ENCODE data around the gene CDH4.
"Not testable (repeated sequence)": the region's sequence is repeated elsewhere in the genome, so short reads cannot be mapped to it uniquely, and the experiment has no call there.

Gene CDH4

GRCh38 chr20:61852268-61853072 lies 600.4 kb downstream of the CDH4 start:
- DNase-seq (ENCODE audit: low spot score): no peak
- in situ Hi-C loops (cut with MboI; ENCODE audit: low sequenced_read_pairs, unreplicated experiment): no loop called here
- no peak for TF ChIP-seq CTCF (IDR thresholded peaks at IDR 0.05; ENCODE audit: borderline replicate concordance, control extremely low read depth, extremely low read depth, insufficient read depth, missing control alignments)

- no peak for TF ChIP-seq CTCF (IDR thresholded peaks at IDR 0.05; ENCODE audit: borderline replicate concordance, control extremely low read depth, extremely low read depth, insufficient read depth, missing control alignments)
- in situ Hi-C loops (cut with MboI; ENCODE audit: low sequenced_read_pairs, unreplicated experiment): no loop called here
- no peak for DNase-seq (ENCODE audit: low spot score)
These were observed 601.3 kb downstream of the CDH4 start for GRCh38 chr20:61853073-61854005.

GRCh38 chr20:61854538-61854937 lies 602.5 kb downstream of the CDH4 start:
- in situ Hi-C loops (cut with MboI; ENCODE audit: low sequenced_read_pairs, unreplicated experiment): not testable (repeated sequence)

GRCh38 chr20:61855286-61855685 lies 603.2 kb downstream of the CDH4 start:
- in situ Hi-C loops (cut with MboI; ENCODE audit: low sequenced_read_pairs, unreplicated experiment): no loop called here
- DNase-seq (ENCODE audit: low spot score): no peak
- no peak for TF ChIP-seq CTCF (IDR thresholded peaks at IDR 0.05; ENCODE audit: borderline replicate concordance, control extremely low read depth, extremely low read depth, insufficient read depth, missing control alignments)

More at GRCh38 chr20:61854538-61854937, 602.5 kb downstream of the CDH4 start:
- DNase-seq (ENCODE audit: low spot score): not testable (repeated sequence)

GRCh38 chr20:61856626-61857413 lies 604.8 kb downstream of the CDH4 start:
- no peak for DNase-seq (ENCODE audit: low spot score)
- in situ Hi-C loops (cut with MboI; ENCODE audit: low sequenced_read_pairs, unreplicated experiment): no loop called here
- no peak for TF ChIP-seq CTCF (IDR thresholded peaks at IDR 0.05; ENCODE audit: borderline replicate concordance, control extremely low read depth, extremely low read depth, insufficient read depth, missing control alignments)

GRCh38 chr20:61857414-61857775 lies 605.3 kb downstream of the CDH4 start:
- in situ Hi-C loops (cut with MboI; ENCODE audit: low sequenced_read_pairs, unreplicated experiment): no loop called here
- no peak for TF ChIP-seq CTCF (IDR thresholded peaks at IDR 0.05; ENCODE audit: borderline replicate concordance, control extremely low read depth, extremely low read depth, insufficient read depth, missing control alignments)
- no peak for DNase-seq (ENCODE audit: low spot score)
